IPS DF 4.7 (cell line): Measurements from ENCODE around the gene CFL1.

Experiments
- DNase-seq: peaks from one replicate; pipeline ENCODE4 v3.0.0-alpha.2; 2013; ENCODE audit warnings: low spot score; ENCODE audit errors: extremely low read depth

The CFL1 gene

DNA sequence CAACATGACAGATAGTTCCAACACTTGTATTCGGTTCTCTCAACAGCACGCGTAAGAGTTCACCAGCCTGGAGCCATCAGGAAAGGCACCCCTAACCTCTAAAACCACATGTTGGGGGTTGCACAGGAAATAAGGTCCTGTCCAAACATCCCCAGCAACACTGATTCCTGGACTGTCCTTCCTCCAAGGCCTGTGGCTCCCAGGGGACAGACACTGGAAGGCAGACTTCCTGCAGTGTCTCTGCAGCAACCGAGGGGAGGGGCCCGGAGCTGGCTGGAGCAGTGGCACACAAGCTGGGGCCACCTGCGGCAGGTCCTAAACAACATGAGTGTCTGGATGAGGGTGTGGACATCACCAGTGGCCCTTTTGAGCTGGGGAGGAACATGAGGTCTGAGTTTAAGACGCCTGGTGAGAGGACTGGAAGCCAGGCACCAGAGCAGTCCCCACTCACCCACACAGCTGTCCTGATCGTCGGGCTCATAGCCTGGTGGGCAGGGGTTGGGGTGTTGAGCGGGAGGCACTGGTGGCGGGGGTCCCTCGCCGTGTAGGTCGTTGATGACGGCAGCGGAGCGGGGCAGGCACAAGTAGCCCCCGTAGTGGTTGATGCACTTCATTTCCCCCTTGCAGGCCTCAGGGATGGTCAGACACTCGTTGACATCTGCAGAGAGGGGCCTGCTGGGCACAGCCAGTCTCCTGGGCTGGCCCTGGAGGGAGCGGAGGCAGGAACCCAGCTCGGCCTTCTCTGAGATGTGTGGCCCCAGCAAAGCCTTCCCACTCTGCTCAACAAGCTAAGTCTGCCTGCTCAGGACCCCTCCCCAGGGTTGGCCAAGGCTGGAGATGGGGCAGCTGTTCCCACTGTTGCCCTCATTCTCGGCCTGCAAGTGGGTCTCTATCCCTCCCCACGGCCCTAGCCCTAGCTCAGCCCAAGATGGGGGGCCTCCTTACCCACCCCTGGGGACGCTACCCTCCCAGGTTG is 13.0 kb upstream of the CFL1 start:
- no peak for DNase-seq

DNA sequence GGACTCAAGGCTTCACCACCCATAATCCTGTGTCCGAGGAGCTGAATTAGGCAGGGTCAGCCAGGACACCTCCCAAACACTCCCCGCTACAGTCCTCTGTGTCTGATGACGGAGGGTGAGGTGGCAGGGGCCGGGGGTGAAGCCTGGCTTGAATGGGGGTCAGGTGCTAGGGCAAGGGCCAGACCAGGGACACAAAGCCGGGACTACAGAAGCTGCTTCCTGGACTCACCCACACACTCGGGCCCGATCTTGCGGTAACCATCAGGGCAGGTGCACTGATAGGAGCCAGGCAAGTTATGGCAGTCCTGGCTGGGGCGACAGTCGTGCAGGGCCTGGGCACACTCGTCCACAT is 12.3 kb upstream of the CFL1 start:
- DNase-seq = no peak

DNA sequence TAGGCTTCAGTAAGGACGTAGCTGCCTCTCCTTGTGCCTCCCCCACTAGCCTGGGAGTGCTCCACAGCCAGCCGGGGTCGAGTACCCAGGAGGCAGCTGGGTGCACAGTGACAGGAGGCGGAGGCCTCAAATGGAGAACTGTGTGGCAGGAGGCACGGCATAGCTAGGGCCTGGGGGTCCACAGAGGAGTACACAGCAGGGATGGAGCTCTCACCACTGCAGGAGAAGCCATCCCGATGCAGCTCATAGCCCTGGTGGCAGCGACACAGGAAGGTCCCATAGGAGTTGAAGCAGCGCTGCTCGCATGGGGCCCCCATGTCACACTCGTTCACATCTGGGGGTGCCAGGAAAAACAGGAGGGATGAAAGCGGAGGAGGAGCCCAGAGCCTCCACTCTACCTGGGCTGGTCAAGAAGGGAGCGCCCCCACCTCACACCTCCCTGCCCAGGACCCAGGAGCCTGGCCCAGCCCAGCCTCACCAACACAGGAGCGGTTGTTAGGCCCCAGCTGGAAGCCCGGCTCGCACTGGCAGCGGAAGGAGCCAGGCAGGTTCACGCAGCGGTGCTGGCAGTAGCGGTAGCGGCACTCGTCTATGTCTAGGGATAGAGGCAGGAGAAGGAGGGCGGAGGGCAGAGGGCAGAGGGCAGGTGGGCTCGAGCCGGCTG is 11.8 kb upstream of the CFL1 start:
- DNase-seq = no peak

DNA sequence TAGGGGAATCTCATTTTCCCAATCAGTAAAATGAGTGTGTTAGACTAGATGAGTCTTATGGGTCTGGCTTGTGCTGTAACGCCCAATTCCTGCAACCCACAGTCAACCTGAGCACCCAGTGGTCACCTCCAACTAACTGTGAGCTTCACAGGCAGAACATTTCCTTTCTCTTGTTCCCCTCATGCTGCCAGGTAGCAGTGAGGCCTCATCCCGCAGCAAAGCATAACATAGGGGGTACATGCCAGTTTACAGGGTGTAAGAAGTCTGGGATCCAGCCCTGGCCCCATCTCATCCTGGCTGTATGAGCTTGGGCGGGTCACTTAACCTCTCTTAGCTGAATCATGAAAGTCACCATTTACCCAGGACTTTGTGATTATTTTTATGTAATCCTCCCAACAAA is 10.9 kb upstream of the CFL1 start:
- no peak for DNase-seq

DNA sequence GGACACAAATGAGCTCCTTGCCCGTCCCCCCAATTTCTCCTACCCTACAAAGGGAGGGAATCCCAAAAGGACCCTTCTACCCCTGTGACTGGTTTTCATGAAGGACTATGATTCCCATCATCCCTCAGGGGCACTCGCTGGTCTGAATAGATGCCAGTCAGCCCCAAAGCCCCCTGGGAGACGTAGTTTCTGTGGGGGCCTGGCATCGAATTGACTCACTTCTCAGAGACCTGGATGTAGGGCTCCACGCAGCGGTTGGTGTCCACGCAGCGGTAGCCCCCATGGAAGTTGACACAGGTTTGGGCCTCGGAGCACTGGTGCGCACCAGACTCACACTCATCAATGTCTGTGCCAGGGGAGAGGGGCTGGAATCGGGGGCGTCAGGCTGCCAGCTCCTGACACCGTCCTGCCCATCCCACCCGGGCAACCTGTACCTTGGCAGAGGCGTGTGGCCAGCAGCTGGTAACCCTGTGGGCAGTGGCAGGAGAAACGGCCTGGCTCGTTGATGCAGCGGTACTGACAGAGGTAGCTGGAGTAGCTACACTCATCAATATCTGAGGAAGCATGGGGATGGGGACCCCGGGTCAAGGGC is 10.2 kb upstream of the CFL1 start:
- DNase-seq = no peak

DNA sequence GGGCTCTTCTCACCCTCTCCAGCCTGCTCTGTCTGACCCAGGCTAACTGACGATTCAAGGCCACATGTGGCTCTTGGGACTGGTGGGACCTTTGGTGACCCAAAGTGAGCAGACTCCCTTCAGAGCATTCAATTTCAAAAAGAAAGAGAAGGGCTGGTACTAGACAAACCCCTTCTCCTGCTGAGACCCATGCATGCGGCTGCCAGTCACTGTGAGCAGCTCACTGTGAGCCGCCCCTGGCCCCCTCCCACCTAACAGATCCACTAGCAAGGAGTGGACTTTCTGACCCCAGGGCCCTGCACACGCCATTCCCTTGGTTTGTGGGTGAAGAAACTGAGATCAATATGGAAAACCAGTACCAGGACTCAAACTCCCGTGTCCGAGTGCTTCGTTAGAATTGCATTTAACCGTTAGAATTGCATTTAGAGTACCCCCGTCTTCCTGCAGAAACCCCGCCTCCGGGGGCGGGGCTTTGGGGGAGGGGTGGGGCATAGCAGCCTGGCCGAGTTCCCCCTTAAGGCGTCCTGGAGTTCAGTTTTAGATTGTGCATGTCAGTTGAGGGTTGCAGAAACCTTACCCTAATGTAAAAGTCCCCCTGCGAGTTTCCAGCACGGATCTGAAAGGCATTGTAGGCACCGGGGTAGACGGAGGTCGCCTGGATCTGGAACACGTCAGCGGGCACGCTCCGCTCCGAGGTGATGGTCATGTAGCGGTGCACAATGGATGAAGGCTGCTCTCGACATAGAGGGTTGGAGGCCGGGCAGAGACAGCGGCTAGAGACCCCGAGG is 9.5 kb upstream of the CFL1 start:
- no peak for DNase-seq

DNA sequence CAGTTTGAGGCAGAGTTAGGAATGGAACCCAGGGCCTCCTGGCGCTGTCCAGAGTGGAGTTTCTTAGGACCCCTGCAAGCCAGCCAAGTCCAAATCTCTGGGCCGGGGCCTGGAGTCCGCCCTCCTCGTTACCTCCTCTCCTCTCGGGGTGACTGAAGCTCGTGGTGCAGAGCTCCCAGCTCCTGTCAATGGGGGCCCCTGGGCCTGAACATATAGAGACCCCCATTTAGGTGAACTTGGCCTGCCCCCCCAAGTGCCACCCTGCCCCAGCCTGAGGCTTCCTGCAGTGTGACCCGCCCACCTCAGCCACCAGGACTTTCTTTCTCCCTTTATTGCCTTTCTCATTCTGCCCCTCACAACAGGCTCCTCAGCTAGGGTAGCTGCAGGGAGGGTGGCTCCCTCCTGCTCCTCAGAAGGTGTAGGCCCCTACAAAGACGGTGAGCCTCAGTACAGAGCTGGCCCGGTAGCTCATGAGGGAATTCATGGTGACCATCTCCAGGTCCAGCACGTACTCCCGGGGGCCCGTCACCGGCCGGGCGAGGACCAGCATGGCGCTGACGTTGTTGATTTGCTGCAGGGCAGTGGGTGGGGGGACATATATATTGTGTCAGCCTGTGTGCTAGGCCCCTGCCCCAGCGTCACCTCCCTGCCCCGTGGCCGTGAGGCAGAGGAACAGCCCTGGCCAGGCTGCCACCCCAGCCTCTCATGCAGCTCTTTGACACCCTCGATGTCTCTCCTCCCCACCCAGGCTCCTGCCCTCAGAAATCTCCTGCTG is 8.7 kb upstream of the CFL1 start:
- DNase-seq = no peak

DNA sequence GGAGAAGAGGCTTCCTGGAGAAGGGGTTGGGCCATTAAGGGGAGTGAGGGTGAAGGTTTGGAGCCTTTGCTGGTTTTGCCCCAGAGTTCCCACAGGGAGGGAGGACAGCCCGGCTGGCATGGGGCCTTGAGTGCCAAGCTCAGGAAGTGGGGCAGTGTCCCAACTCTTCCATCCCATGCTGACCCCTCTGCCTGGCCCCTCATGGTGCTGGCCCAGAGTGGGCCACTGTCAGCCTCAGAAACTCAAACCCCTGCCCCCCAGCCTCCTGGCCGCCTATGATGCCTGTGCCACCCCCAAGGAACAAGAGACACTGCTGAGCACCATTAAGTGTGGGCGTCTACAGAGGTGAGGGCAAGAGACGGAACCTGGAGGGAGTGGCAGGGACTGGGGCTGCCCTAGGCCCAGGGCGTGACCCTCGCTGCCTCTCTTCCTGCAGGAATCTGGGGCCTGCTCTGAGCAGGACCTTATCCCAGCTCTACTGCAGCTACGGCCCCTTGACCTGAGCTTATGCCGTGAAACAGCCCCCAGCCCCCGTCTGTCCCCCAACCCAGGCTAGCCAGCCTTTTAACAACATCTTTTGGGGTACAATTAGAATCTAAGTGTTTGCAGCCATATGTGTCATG is 7.7 kb upstream of the CFL1 start:
- no peak for DNase-seq

DNA sequence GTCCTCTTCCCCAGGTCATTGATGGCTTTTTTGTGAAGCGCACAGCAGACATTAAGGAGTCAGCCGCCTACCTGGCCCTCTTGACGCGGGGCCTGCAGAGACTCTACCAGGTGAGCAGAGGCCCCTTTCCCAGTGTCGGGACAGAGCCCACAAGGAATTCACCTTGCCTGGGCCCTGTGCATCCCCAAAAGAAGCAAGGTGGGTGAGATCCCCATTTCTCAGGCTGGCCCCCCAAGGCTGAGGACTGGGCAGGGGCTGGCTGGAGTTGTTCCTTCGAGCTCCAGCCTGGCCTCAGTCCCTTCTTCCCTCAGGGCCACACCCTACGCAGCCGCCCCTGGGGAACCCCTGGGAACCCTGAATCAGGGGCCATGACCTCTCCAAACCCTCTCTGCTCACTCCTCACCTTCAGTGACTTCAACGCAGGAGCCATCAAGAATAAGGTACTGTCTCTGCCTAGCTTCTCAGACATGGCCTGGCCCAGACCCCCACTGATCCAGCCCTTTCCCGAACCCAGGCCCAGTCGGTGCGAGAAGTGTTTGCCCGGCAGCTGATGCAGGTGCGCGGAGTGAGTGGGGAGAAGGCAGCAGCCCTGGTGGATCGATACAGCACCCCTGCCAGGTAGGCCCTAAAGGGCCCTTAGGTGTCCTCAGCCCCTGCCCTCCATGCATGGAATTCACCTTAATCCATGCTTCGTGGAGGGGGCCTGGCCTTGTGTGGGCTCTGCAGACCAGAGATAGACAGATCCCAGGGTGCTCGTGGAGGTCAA is 6.9 kb upstream of the CFL1 start:
- DNase-seq = no peak

DNA sequence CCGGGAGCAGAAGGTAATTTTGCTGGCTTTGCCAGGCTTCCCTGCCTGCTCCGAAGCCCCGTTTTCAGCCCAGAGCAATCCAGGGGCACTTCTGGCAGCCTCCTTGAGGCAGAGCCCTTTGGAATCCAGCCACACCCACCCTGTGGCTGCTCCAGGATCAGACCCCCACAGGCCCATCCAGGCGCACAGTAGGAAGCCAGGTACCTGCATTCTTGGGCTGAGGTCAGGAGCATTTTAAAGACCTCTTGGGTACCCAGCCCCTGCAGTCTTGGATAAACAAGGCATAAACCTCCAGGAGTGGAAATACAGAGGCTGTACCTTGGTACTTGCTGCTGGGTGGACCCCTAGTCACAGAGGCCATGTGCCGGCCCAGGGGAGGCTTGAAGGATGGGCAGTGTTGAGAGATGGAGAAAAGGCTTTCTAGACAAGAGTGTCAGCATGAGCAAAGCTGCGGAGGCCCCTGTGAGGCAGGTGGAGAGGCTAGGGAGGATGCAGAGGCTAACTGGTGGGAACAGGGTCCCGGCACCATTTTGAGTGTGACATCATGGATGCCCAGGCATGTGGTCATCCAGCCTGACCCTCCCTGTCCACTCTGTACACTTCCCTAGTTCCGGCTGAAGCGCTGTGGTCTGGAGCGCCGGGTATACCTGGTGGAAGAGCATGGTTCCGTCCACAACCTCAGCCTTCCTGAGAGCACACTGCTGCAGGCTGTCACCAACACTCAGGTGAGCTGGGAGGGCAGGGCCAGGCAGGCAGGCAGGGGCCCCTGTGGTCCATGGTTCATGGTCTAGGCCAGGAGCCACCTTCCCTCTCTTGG is 6.1 kb upstream of the CFL1 start:
- DNase-seq = no peak

DNA sequence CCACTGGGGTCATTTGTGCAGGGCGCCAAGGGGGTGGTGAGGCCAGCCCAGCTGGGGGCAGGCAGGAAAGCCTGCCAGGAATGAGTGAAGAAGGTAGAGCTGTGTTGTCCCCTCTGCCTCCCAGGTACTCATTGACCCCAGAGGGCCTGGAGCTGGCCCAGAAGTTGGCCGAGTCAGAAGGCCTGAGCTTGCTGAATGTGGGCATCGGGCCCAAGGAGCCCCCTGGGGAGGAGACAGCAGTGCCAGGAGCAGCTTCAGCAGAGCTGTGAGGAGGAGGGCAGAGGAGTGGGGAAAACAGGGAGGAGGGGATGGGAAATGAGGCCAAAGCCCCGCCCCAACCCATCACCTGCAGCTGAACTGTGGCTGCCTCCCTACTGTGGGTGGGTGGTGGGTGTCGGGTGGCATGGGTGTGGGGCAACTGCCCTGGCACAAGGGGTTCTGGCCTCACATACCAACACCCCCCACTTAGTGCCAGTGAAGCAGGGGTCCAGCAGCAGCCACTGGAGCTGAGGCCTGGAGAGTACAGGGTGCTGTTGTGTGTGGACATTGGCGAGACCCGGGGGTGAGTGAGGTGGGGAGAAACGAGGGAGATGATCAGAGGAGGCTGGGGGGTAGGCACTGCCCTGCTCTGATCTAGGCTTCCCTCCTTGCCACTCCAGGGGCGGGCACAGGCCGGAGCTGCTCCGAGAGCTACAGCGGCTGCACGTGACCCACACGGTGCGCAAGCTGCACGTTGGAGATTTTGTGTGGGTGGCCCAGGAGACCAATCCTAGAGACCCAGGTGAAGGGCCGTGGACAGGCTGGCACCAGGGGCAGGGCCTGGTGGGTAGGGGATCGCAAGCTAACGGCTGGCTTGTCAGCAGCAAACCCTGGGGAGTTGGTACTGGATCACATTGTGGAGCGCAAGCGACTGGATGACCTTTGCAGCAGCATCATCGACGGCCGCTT is 5.2 kb upstream of the CFL1 start:
- DNase-seq = no peak

DNA sequence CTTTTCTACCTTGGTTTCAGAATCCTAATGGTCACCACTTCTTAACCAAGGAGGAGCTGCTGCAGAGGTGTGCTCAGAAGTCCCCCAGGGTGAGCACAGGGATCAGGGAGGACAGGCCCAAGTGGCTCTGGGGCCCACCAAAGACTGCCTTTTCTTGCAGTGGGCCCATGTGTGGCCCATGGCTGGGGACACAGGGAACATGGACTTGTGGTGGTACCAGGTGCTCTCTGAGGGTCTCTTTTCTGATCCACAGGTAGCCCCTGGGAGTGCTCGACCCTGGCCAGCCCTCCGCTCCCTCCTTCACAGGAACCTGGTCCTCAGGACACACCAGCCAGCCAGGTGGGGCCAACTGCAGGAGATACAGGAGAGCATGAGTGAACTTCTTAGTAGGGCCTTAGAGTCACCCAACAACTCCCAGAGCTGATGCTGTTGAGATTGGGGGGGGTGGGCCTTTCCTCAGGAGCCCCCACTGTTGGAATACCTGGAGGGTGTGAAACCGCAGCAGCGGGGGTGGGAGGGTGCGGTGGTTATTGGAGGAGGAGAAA is 4.3 kb upstream of the CFL1 start:
- DNase-seq = no peak

DNA sequence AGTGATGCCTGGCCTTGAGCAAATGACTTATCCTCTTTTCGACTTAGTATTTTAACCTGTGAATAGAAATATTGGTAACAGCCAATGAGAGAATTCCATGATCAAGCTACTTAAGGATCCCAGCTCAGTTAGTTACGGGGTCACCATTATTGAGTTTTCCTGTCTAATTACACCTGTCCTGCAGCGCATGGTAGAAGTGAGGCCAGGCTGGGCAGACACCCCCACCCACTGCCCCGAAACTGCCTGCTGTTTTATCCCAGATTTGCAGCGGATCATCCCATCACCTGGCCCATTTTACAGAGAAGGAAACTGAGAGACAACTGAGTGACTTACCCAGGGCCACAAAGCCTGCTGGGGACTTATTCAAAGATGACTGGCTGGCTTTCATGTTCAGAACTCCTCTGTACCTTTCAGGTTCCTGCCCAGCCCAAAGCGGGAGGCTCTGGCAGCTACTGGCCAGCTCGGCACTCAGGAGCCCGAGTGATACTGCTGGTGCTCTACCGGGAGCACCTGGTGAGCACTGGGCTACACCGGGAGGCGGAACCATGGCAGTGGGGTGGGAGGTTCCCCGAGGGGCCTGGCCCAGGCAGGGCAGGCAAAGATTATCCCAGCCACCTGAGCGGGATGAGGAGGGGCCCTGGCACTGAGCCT is 3.7 kb upstream of the CFL1 start:
- no peak for DNase-seq

DNA sequence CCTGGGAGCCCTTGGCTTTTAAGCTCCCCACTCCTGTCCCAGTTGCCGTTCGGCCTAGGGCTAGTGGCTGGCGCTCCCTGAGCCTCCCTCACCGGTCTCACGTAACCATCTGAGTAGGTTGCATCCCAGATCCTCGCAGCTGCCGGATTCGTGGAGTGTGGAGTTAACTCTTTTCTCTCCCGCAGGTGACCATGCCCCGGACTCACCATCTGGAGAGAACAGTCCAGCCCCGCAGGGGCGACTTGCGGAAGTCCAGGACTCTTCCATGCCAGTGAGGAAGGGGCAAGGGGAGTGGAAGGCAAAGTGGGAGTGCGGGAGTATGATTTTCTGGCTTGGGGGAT is 3.2 kb upstream of the CFL1 start:
- DNase-seq = no peak

DNA sequence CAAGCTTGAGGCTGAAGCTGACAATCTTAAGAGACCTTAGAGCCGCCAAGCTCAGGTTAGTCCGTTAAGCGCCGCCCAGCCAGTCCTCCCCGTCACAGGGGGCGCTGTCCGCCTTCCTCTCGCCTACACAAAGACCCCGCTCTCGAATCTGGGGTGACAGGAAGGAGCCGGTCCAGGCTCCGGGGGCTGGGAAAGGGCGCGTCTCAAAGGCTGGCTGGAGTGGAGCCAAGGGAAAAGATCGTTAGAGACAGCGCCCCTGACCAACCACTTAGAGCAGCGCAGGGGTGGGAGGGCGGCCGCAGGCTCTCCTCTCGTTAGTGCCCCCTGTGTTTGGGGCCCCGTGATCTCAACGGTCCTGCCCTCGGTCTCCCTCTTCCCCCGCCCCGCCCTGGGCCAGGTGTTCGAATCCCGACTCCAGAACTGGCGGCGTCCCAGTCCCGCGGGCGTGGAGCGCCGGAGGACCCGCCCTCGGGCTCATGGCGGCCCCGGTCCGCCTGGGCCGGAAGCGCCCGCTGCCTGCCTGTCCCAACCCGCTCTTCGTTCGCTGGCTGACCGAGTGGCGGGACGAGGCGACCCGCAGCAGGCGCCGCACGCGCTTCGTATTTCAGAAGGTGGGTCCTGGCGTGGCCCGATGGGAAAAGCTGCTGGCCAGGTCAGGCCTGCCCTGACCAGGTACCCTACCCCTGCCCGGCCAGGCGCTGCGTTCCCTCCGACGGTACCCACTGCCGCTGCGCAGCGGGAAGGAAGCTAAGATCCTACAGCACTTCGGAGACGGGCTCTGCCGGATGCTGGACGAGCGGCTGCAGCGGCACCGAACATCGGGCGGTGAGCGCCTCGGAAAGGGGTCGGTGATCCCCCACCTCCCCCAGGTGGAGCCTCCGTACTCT is 2.5 kb upstream of the CFL1 start, which contains the start of gene MUS81:
Gene MUS81 (plus strand): TSS at position 156 of the 887 bp plus-strand sequence. CDS start 321 bp downstream, at position 477.
- no peak for DNase-seq

DNA sequence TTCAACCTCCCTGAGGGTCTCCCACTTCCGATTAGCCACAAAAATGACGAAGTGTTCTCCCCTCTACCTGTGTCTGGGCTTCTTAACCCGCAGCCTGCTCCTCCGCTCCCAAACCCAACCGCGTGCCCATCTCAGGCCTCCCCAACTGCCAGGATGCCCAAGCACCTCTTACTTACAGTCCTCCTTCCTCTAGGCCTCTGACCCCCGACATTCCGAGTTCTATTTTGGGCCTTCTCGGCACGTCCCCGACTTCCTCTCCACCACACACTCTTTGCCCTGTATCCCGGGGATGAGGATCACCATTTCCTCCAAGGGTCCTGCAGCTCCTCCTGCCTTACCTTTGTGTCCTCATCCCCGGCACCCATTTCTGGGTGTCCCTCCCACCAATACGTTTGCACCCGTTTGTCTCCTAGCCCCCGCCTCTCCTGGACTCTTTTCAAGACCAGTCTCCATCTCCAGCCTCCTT is 1.9 kb upstream of the CFL1 start:
- DNase-seq = no peak
